Measurements from ENCODE around the gene HMGXB3.
A peak's percentile ranks its signal among the peaks of the same experiment; 100 is the strongest.

HMGXB3 gene

GRCh38 chr5:150001660-150002486, 1.3 kb downstream of the HMGXB3 start:
- DNase-seq (peak; percentile 58 to 74), ATAC-seq (peak; percentile 79)
- Mint-ChIP-seq H3K4me3 (peak overlapping the region; percentile 78 to 92), H3K27me3 (no peaks in the 10 kb centered on the region), H3K9me3 (no peaks in the 10 kb centered on the region), H3K4me1 (peaks cover 50% of the 10 kb centered on the region), H3K27ac (peak overlapping the region; percentile 55 to 96)

GRCh38 chr5:150006318-150006717, 5.8 kb downstream of the HMGXB3 start:
- no peak overlapping the region for H3K4me3 Mint-ChIP-seq
- H3K4me1 Mint-ChIP-seq: peaks cover 47% of the 10 kb centered on the region
- no peaks in the 10 kb centered on the region for H3K9me3 Mint-ChIP-seq
- no peak for DNase-seq
- ATAC-seq: no peak
- H3K27me3 Mint-ChIP-seq: no peaks in the 10 kb centered on the region
- H3K27ac Mint-ChIP-seq: peak overlapping the region in 1 of 2 donors; percentile 79

GRCh38 chr5:150007050-150007449, 6.5 kb downstream of the HMGXB3 start:
- ATAC-seq: no peak
- no peaks in the 10 kb centered on the region for H3K27me3 Mint-ChIP-seq
- H3K27ac Mint-ChIP-seq: no peak overlapping the region
- no peak for DNase-seq
- no peak overlapping the region for H3K4me3 Mint-ChIP-seq
- H3K9me3 Mint-ChIP-seq: no peaks in the 10 kb centered on the region
- peaks cover 41% of the 10 kb centered on the region for H3K4me1 Mint-ChIP-seq

- Mint-ChIP-seq H3K9me3 (no peaks in the 10 kb centered on the region), H3K4me3 (no peak overlapping the region), H3K27ac (peak overlapping the region; percentile 3 to 7), H3K4me1 (peaks cover 26% of the 10 kb centered on the region), H3K27me3 (no peaks in the 10 kb centered on the region)
- DNase-seq (no peak), ATAC-seq (no peak)
Observed at GRCh38 chr5:150009671-150010387, 9.3 kb downstream of the HMGXB3 start.

GRCh38 chr5:150013931-150014330, 13.4 kb downstream of the HMGXB3 start:
- Mint-ChIP-seq H3K4me1 (peaks cover under 1% of the 10 kb centered on the region), H3K27me3 (no peaks in the 10 kb centered on the region), H3K9me3 (no peaks in the 10 kb centered on the region), H3K4me3 (no peak overlapping the region), H3K27ac (no peak overlapping the region)
- DNase-seq (no peak), ATAC-seq (no peak)

GRCh38 chr5:150014456-150014855, 13.9 kb downstream of the HMGXB3 start:
- ATAC-seq (no peak), DNase-seq (no peak)
- H3K27ac Mint-ChIP-seq: no peak overlapping the region
- no peaks in the 10 kb centered on the region for H3K27me3 Mint-ChIP-seq
- no peak overlapping the region for H3K4me3 Mint-ChIP-seq
- peaks cover 4% of the 10 kb centered on the region for H3K4me1 Mint-ChIP-seq
- H3K9me3 Mint-ChIP-seq: no peaks in the 10 kb centered on the region

- peaks cover 11% of the 10 kb centered on the region for H3K4me1 Mint-ChIP-seq
- no peak overlapping the region for H3K4me3 Mint-ChIP-seq
- no peaks in the 10 kb centered on the region for H3K9me3 Mint-ChIP-seq
- ATAC-seq (no peak), DNase-seq (no peak)
- H3K27me3 Mint-ChIP-seq: no peaks in the 10 kb centered on the region
- no peak overlapping the region for H3K27ac Mint-ChIP-seq
Observed at GRCh38 chr5:150015415-150015814, 14.9 kb downstream of the HMGXB3 start.

GRCh38 chr5:150016537-150016936, 16.0 kb downstream of the HMGXB3 start:
- Mint-ChIP-seq H3K4me3 (no peak overlapping the region), H3K27ac (no peak overlapping the region), H3K4me1 (peaks cover 15% of the 10 kb centered on the region), H3K9me3 (no peaks in the 10 kb centered on the region), H3K27me3 (no peaks in the 10 kb centered on the region)
- DNase-seq: no peak
- ATAC-seq: no peak

GRCh38 chr5:150017226-150018005, 16.9 kb downstream of the HMGXB3 start:
- Mint-ChIP-seq H3K4me1 (peaks cover 22% of the 10 kb centered on the region), H3K9me3 (no peaks in the 10 kb centered on the region), H3K27ac (peak overlapping the region in 1 of 2 donors; percentile 14), H3K4me3 (no peak overlapping the region), H3K27me3 (no peaks in the 10 kb centered on the region)
- ATAC-seq (no peak), DNase-seq (no peak)

- Mint-ChIP-seq H3K9me3 (no peaks in the 10 kb centered on the region), H3K27ac (peak overlapping the region in 1 of 2 donors; percentile 86), H3K4me1 (peaks cover 22% of the 10 kb centered on the region), H3K27me3 (no peaks in the 10 kb centered on the region), H3K4me3 (no peak overlapping the region)
- peak; percentile 23 for ATAC-seq
- DNase-seq: no peak
Observed at GRCh38 chr5:150020249-150020648, 19.7 kb downstream of the HMGXB3 start.

- no peak for ATAC-seq
- Mint-ChIP-seq H3K4me3 (no peak overlapping the region), H3K9me3 (no peaks in the 10 kb centered on the region), H3K4me1 (peaks cover 22% of the 10 kb centered on the region), H3K27ac (peak overlapping the region; percentile 1 to 50), H3K27me3 (no peaks in the 10 kb centered on the region)
- no peak for DNase-seq
Observed at GRCh38 chr5:150021491-150022157, 21.1 kb downstream of the HMGXB3 start.

- H3K4me1 Mint-ChIP-seq: peaks cover 22% of the 10 kb centered on the region
- DNase-seq (no peak), ATAC-seq (no peak)
- H3K27me3 Mint-ChIP-seq: no peaks in the 10 kb centered on the region
- no peak overlapping the region for H3K4me3 Mint-ChIP-seq
- H3K27ac Mint-ChIP-seq: peak overlapping the region in 1 of 2 donors; percentile 1
- no peaks in the 10 kb centered on the region for H3K9me3 Mint-ChIP-seq
Observed at GRCh38 chr5:150022158-150022531, 21.6 kb downstream of the HMGXB3 start.

- H3K4me3 Mint-ChIP-seq: no peak overlapping the region
- no peaks in the 10 kb centered on the region for H3K27me3 Mint-ChIP-seq
- no peak overlapping the region for H3K27ac Mint-ChIP-seq
Observed at GRCh38 chr5:150022681-150023080, 22.1 kb downstream of the HMGXB3 start.

GRCh38 chr5:150023136-150023535, 22.6 kb downstream of the HMGXB3 start:
- no peak for ATAC-seq
- no peaks in the 10 kb centered on the region for H3K9me3 Mint-ChIP-seq
- H3K27ac Mint-ChIP-seq: no peak overlapping the region
- no peak for DNase-seq
- no peaks in the 10 kb centered on the region for H3K27me3 Mint-ChIP-seq
- no peak overlapping the region for H3K4me3 Mint-ChIP-seq
- peaks cover 22% of the 10 kb centered on the region for H3K4me1 Mint-ChIP-seq

More at GRCh38 chr5:150022681-150023080, 22.1 kb downstream of the HMGXB3 start:
- ATAC-seq (no peak), DNase-seq (no peak)
- Mint-ChIP-seq H3K9me3 (no peaks in the 10 kb centered on the region), H3K4me1 (peaks cover 22% of the 10 kb centered on the region)

- H3K9me3 Mint-ChIP-seq: no peaks in the 10 kb centered on the region
- H3K4me1 Mint-ChIP-seq: peaks cover 19% of the 10 kb centered on the region
- DNase-seq (no peak), ATAC-seq (no peak)
- H3K27ac Mint-ChIP-seq: no peak overlapping the region
- H3K27me3 Mint-ChIP-seq: no peaks in the 10 kb centered on the region
- H3K4me3 Mint-ChIP-seq: no peak overlapping the region
Observed at GRCh38 chr5:150024346-150024984, 23.9 kb downstream of the HMGXB3 start.
